Sigmoid colon (tissue), 7 donors: ENCODE measurements around the gene PLK2. TPM values are rescaled to one million over a fixed set of nuclear protein-coding genes. Genes with fewer than 3 reads are reported as not detected.

Source experiments
- DNase-seq: peaks from one replicate; pipeline ENCODE4 v3.0.0-alpha.2; 2019
- H3K27ac ChIP-seq, 4 donors: fragments of 200-600 bp; sonication (generic); one replicate each; pipeline ENCODE4 v1.5.1; 2016 to 2019; ENCODE audit warnings: mild to moderate bottlenecking in 1 of 4
- H3K27me3 ChIP-seq, 3 donors: fragments of 200-600 bp; sonication (generic); one replicate each; pipeline ENCODE4 v1.5.1; 2019; ENCODE audit warnings: mild to moderate bottlenecking in 1 of 3
- H3K36me3 ChIP-seq, 4 donors: fragments of 200-600 bp; sonication (generic); one replicate each; pipeline ENCODE4 v1.5.1; 2016 to 2019
- H3K4me1 ChIP-seq, 4 donors: fragments of 200-600 bp; sonication (generic); one replicate each; pipeline ENCODE4 v1.5.1; 2017 to 2019
- H3K4me3 ChIP-seq, 4 donors: fragments of 200-600 bp; sonication (generic); one replicate each; pipeline ENCODE4 v1.5.1; 2017 to 2019; ENCODE audit warnings: mild to moderate bottlenecking in 2 of 4, moderate library complexity in 1 of 4
- H3K9me3 ChIP-seq, 4 donors: fragments of 200-600 bp in 3 of 4; sonication (generic) in 3 of 4; one replicate each; pipeline versions ENCODE4 v1.5.1 to v1.6.1; 2013 to 2019
- EP300 ChIP-seq, 4 donors: sonication (generic); formaldehyde crosslinking; IDR thresholded peaks; one replicate each; pipeline ENCODE4 v1.6.1; 2017; ENCODE audit warnings: antibody characterized with exemption in 4 of 4
- POLR2A ChIP-seq, 2 donors: fragments of 450-650 bp; IDR thresholded peaks; one replicate each; pipeline ENCODE4 v1.6.1; 2016; ENCODE audit warnings: antibody characterized with exemption in 2 of 2, mild to moderate bottlenecking in 2 of 2, moderate library complexity in 2 of 2
- POLR2AphosphoS5 ChIP-seq, 4 donors: sonication (generic); formaldehyde crosslinking; IDR thresholded peaks; one replicate each; pipeline ENCODE4 v1.6.1; 2017; ENCODE audit warnings: antibody characterized with exemption in 4 of 4
- WGBS, 2 donors: extraction: QIAGEN DNeasy Blood & Tissue Kit; methylation state at CpG; one replicate each; pipeline ENCODE4 v1.1.7; 2013; 5-methylcytosine and 5-hydroxymethylcytosine counted together
- intact Hi-C: fragments of 100-400 bp; cut with DNase I; formaldehyde crosslinking; loops from one replicate; pipeline ENCODE4 v1.15.1; 2023
- polyA plus RNA-seq, 3 donors: library from polyadenylated mRNA; stranded (reverse); fragments of 200-250 nt; gene quantifications; one replicate each; pipeline ENCODE4 v1.2.3, GENCODE V29; 2013
- total RNA-seq, 4 donors: library from RNA; depleted of rRNA; stranded (reverse); fragments of >200 nt; gene quantifications; one replicate each; pipeline ENCODE4 v1.1.0, GENCODE V29; 2016
- TF ChIP-seq, protein P1 (sequence below), 4 experiments: fragments of 450-650 bp in 3 of 4; fragments of 200-600 bp in 1 of 4; IDR thresholded peaks; one replicate each; pipeline ENCODE4 v1.5.1; 2016 to 2019; ENCODE audit warnings: antibody characterized with exemption in 4 of 4, mild to moderate bottlenecking in 3 of 4, moderate library complexity in 2 of 4
- donor health status: healthy with polysubstance abuse.
- donor health status: Bipolar disorder and iron deficiency.
- donor health status: healthy.

PLK2 gene
- total and polyA plus RNA-seq, 7 donors, result 6.4 to 46.3 (median 19.3) TPM

DNA sequence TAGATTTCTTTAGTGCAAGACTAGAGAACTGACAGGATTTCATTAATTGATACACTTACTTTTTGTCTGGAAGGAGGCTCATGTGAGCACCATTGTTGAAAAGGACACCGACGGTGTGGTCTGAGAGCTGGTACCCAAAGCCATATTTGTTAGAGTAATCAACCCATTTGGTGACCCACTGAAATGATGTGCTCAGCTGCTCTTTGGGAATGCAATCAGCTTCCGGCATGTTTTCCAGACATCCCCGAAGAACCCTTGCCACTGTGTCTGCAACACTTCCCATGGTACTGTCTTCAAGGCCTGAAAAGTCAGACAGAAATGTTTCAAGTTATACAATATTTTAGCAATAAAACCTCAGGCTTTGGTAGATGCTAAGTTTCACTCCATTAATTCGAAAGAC is 4.4 kb downstream of the PLK2 start:
- DNase-seq, result no peak
- H3K27me3 ChIP-seq, result no peaks in the 10 kb centered on the region
- intact Hi-C loops, result loop anchor here (5.0 kb wide), 1 partner anchor 1543 kb away; no protein-coding TSS in a partner anchor
- 90 to 93% methylated on average over 5 of the region's 5 CpGs for WGBS, 2 donors
- H3K4me3 ChIP-seq, result peak overlapping the region in 2 of 4 donors; percentile 73 to 84
- TF ChIP-seq POLR2AphosphoS5 (IDR thresholded peaks at IDR 0.05), result no peak
- TF ChIP-seq, protein P1, sequence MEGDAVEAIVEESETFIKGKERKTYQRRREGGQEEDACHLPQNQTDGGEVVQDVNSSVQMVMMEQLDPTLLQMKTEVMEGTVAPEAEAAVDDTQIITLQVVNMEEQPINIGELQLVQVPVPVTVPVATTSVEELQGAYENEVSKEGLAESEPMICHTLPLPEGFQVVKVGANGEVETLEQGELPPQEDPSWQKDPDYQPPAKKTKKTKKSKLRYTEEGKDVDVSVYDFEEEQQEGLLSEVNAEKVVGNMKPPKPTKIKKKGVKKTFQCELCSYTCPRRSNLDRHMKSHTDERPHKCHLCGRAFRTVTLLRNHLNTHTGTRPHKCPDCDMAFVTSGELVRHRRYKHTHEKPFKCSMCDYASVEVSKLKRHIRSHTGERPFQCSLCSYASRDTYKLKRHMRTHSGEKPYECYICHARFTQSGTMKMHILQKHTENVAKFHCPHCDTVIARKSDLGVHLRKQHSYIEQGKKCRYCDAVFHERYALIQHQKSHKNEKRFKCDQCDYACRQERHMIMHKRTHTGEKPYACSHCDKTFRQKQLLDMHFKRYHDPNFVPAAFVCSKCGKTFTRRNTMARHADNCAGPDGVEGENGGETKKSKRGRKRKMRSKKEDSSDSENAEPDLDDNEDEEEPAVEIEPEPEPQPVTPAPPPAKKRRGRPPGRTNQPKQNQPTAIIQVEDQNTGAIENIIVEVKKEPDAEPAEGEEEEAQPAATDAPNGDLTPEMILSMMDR (IDR thresholded peaks at IDR 0.05), result no peak
- no peak for TF ChIP-seq EP300 (IDR thresholded peaks at IDR 0.05)
- TF ChIP-seq POLR2A (IDR thresholded peaks at IDR 0.05), result no peak
- peaks cover 0 to 8% (median 8%) of the 10 kb centered on the region in 4 donors for H3K4me1 ChIP-seq
- H3K36me3 ChIP-seq, result peaks cover 0 to 26% (median 13%) of the 10 kb centered on the region in 4 donors
- no peaks in the 10 kb centered on the region for H3K9me3 ChIP-seq
- no peak overlapping the region for H3K27ac ChIP-seq

DNA sequence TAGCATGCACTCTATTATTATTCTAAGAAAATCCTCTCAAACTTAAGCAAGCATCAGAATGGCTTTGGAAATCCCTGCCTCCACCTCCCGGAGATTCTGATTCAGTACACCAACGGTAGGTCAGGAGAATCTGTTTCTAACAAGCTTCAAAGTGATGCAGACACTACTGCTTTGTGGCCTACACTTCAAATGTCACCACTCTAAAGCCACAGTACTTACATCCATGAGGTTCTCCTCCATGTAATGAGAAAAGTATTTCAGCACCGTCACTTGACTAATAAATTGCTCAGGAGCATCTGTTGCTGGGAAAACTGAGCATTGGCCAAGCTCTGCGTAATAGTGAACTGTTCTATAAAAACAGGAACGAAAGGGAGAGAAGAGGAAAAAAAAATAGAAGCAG is 4.8 kb downstream of the PLK2 start:
- Histone ChIP-seq H3K4me1 (peaks cover 0 to 8% (median 7%) of the 10 kb centered on the region in 4 donors), H3K27ac (no peak overlapping the region), H3K27me3 (no peaks in the 10 kb centered on the region), H3K36me3 (peaks cover 0 to 26% (median 13%) of the 10 kb centered on the region in 4 donors), H3K9me3 (no peaks in the 10 kb centered on the region), H3K4me3 (peak overlapping the region in 2 of 4 donors; percentile 73 to 84)
- DNase-seq, result no peak
- intact Hi-C loops, result loop anchor here (5.0 kb wide), 1 partner anchor 1543 kb away; no protein-coding TSS in a partner anchor
- TF ChIP-seq POLR2AphosphoS5 (IDR thresholded peaks at IDR 0.05) (no peak), EP300 (IDR thresholded peaks at IDR 0.05) (no peak), POLR2A (IDR thresholded peaks at IDR 0.05) (no peak)
- TF ChIP-seq, protein P1 (IDR thresholded peaks at IDR 0.05), result no peak
- 86 to 90% methylated on average over 5 of the region's 5 CpGs for WGBS, 2 donors

DNA sequence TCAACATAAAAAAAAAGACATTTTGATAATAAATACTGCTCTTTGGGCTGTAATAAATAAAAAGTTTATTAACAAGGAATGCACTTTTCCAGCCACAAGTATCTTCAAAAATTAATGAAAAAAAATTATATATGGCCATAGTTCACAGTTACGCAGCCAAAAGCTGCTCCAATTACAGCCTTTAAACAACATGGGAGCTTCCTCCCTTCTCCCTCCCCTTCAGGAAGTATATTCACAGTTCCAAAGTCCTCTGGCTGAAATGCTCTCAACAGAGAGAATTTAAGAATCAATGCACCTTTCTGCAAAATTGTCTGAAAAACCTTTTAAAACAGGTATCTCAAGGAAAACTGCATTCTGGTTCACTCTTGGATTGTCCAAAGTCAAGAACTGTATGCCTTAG is 5.9 kb downstream of the PLK2 start:
- peaks cover 0 to 26% (median 13%) of the 10 kb centered on the region in 4 donors for H3K36me3 ChIP-seq
- H3K4me3 ChIP-seq, result no peak overlapping the region
- intact Hi-C loops, result no loop called here
- TF ChIP-seq POLR2AphosphoS5 (IDR thresholded peaks at IDR 0.05), result no peak
- TF ChIP-seq POLR2A (IDR thresholded peaks at IDR 0.05), result no peak
- TF ChIP-seq EP300 (IDR thresholded peaks at IDR 0.05), result no peak
- TF ChIP-seq, protein P1 (IDR thresholded peaks at IDR 0.05), result no peak
- H3K27ac ChIP-seq, result no peak overlapping the region
- H3K4me1 ChIP-seq, result peaks cover 0 to 8% (median 2%) of the 10 kb centered on the region in 4 donors
- H3K9me3 ChIP-seq, result no peaks in the 10 kb centered on the region
- no peak for DNase-seq
- 23 to 66% methylated on average over 1 of the region's 1 CpG for WGBS, 2 donors
- H3K27me3 ChIP-seq, result no peaks in the 10 kb centered on the region

DNA sequence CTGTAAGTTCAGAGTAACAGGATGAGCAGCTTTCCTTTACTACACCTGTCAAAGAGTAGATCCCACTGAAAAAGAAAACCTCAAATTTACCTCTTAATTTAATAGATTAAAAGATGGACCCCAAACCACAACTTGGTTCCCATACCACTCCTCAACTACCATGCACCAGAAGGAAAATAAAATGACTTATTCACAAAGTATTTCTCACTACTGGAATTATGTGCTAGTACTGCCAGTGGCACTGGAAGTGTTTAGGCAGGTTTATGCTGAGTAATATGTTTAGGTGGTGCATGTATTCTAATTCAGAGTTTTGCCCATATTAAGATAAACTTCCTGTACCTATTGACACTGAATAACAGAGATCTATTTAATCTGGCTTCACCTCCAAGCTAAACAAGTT is 6.6 kb downstream of the PLK2 start:
- H3K27me3 ChIP-seq, result no peaks in the 10 kb centered on the region
- no peak overlapping the region for H3K27ac ChIP-seq
- no peaks in the 10 kb centered on the region for H3K9me3 ChIP-seq
- TF ChIP-seq POLR2A (IDR thresholded peaks at IDR 0.05) (no peak), EP300 (IDR thresholded peaks at IDR 0.05) (no peak), POLR2AphosphoS5 (IDR thresholded peaks at IDR 0.05) (no peak)
- TF ChIP-seq, protein P1 (IDR thresholded peaks at IDR 0.05), result no peak
- no peak for DNase-seq
- intact Hi-C loops, result no loop called here
- H3K4me3 ChIP-seq, result no peak overlapping the region
- peaks cover 0 to 26% (median 13%) of the 10 kb centered on the region in 4 donors for H3K36me3 ChIP-seq
- peaks cover 0 to 5% (median 0%) of the 10 kb centered on the region in 4 donors for H3K4me1 ChIP-seq
